Skeletal muscle tissue (tissue), 4 donors: Measurements from ENCODE around the gene DUSP6. TPM values are rescaled to one million over a fixed set of nuclear protein-coding genes. Genes with fewer than 3 reads are reported as not detected.

ENCODE experiments used
- H3K27ac ChIP-seq: one replicate; pipeline ENCODE4 v1.7.0; 2013; ENCODE audit warnings: mild to moderate bottlenecking, low read depth, low read length, inconsistent platforms
- H3K27me3 ChIP-seq, 3 donors: one replicate each; pipeline ENCODE4 v1.7.0; 2013; ENCODE audit warnings: low read length in 3 of 3; ENCODE audit not compliant: control insufficient read depth in 3 of 3, insufficient read depth in 3 of 3
- H3K36me3 ChIP-seq, 3 donors: one replicate each; pipeline ENCODE4 v1.7.0; 2013; ENCODE audit warnings: low read length in 3 of 3; ENCODE audit not compliant: control insufficient read depth in 3 of 3, insufficient read depth in 3 of 3
- H3K4me1 ChIP-seq, 3 donors: one replicate each; pipeline ENCODE4 v1.7.0; 2013; ENCODE audit warnings: low read length in 3 of 3, mild to moderate bottlenecking in 3 of 3; ENCODE audit not compliant: control insufficient read depth in 3 of 3, insufficient read depth in 3 of 3
- H3K4me3 ChIP-seq, 3 donors: one replicate each; pipeline ENCODE4 v1.7.0; 2013; ENCODE audit warnings: low read length in 3 of 3
- H3K9ac ChIP-seq, 3 donors: one replicate each; pipeline ENCODE4 v1.7.0; 2013; ENCODE audit warnings: low read length in 3 of 3, mild to moderate bottlenecking in 3 of 3, moderate library complexity in 2 of 3, low read depth in 1 of 3
- H3K9me3 ChIP-seq, 3 donors: one replicate each; pipeline ENCODE4 v1.7.0; 2013; ENCODE audit warnings: low read length in 3 of 3; ENCODE audit not compliant: control insufficient read depth in 3 of 3
- total RNA-seq: library from RNA; depleted of rRNA; stranded (reverse); fragments of >200 nt; gene quantifications from one replicate; pipeline ENCODE4 v1.2.3, GENCODE V29; 2014
- donor health status: Osteomylitis.

Gene DUSP6
- total RNA-seq, 1 donor from 2014 or later, result 44.9 TPM

- Histone ChIP-seq H3K4me3 (no peak overlapping the region), H3K27ac (no peak overlapping the region), H3K36me3 (peaks cover 0 to 3% (median 0%) of the 10 kb centered on the region in 3 donors), H3K27me3 (peaks cover 0 to 4% (median 2%) of the 10 kb centered on the region in 3 donors), H3K9me3 (no peaks in the 10 kb centered on the region), H3K9ac (no peak overlapping the region), H3K4me1 (peaks cover 0 to 7% (median 0%) of the 10 kb centered on the region in 3 donors)
Measured at GRCh38 chr12:89363582-89363981, 11.3 kb upstream of the DUSP6 start.

- Histone ChIP-seq H3K9ac (no peak overlapping the region), H3K27ac (no peak overlapping the region), H3K4me1 (peaks cover 0 to 7% (median 0%) of the 10 kb centered on the region in 3 donors), H3K9me3 (no peaks in the 10 kb centered on the region), H3K36me3 (peaks cover 0 to 3% (median 0%) of the 10 kb centered on the region in 3 donors), H3K27me3 (peaks cover 0 to 4% (median 4%) of the 10 kb centered on the region in 3 donors), H3K4me3 (no peak overlapping the region)
Measured at GRCh38 chr12:89363084-89363483, 10.8 kb upstream of the DUSP6 start.

- H3K9ac ChIP-seq, result no peak overlapping the region
- H3K27ac ChIP-seq, result no peak overlapping the region
- peaks cover 0 to 3% (median 0%) of the 10 kb centered on the region in 3 donors for H3K36me3 ChIP-seq
- H3K4me1 ChIP-seq, result peaks cover 4 to 12% (median 5%) of the 10 kb centered on the region in 3 donors
- peaks cover 9 to 31% (median 31%) of the 10 kb centered on the region in 3 donors for H3K27me3 ChIP-seq
- H3K9me3 ChIP-seq, result no peaks in the 10 kb centered on the region
- H3K4me3 ChIP-seq, result no peak overlapping the region
Measured at GRCh38 chr12:89359615-89360014, 7.3 kb upstream of the DUSP6 start.

- Histone ChIP-seq H3K9ac (no peak overlapping the region), H3K27ac (no peak overlapping the region), H3K27me3 (peaks cover 11 to 39% (median 38%) of the 10 kb centered on the region in 3 donors), H3K4me1 (peaks cover 9 to 19% (median 9%) of the 10 kb centered on the region in 3 donors), H3K9me3 (no peaks in the 10 kb centered on the region), H3K4me3 (no peak overlapping the region), H3K36me3 (peaks cover 0 to 3% (median 0%) of the 10 kb centered on the region in 3 donors)
Measured at GRCh38 chr12:89358805-89359204, 6.5 kb upstream of the DUSP6 start.

- Histone ChIP-seq H3K27ac (no peak overlapping the region), H3K4me3 (no peak overlapping the region), H3K9ac (no peak overlapping the region), H3K9me3 (no peaks in the 10 kb centered on the region), H3K4me1 (peaks cover 14 to 27% (median 21%) of the 10 kb centered on the region in 3 donors), H3K36me3 (peaks cover 0 to 3% (median 0%) of the 10 kb centered on the region in 3 donors), H3K27me3 (peaks cover 13 to 53% (median 45%) of the 10 kb centered on the region in 3 donors)
Measured at GRCh38 chr12:89357297-89357730, 5.0 kb upstream of the DUSP6 start.

- H3K4me1 ChIP-seq, result peaks cover 23 to 36% (median 27%) of the 10 kb centered on the region in 3 donors
- peaks cover 19 to 65% (median 55%) of the 10 kb centered on the region in 3 donors for H3K27me3 ChIP-seq
- H3K36me3 ChIP-seq, result peaks cover 0 to 3% (median 0%) of the 10 kb centered on the region in 3 donors
- no peak overlapping the region for H3K27ac ChIP-seq
- no peak overlapping the region for H3K9ac ChIP-seq
- H3K9me3 ChIP-seq, result no peaks in the 10 kb centered on the region
- H3K4me3 ChIP-seq, result no peak overlapping the region
Measured at GRCh38 chr12:89356069-89356665, 3.9 kb upstream of the DUSP6 start.

GRCh38 chr12:89355243-89356068 is 3.2 kb upstream of the DUSP6 start:
- Histone ChIP-seq H3K27ac (no peak overlapping the region), H3K27me3 (peaks cover 26 to 72% (median 62%) of the 10 kb centered on the region in 3 donors), H3K9me3 (no peaks in the 10 kb centered on the region), H3K4me3 (peak overlapping the region in 2 of 3 donors; percentile 71 to 91), H3K9ac (no peak overlapping the region), H3K4me1 (peaks cover 27 to 40% (median 29%) of the 10 kb centered on the region in 3 donors), H3K36me3 (peaks cover 0 to 3% (median 0%) of the 10 kb centered on the region in 3 donors)

GRCh38 chr12:89354612-89355067 is 2.3 kb upstream of the DUSP6 start:
- peak overlapping the region; percentile 88 for H3K27ac ChIP-seq
- peaks cover 32 to 78% (median 69%) of the 10 kb centered on the region in 3 donors for H3K27me3 ChIP-seq

GRCh38 chr12:89353823-89354611 is 1.7 kb upstream of the DUSP6 start:
- H3K4me3 ChIP-seq, result peak overlapping the region; percentile 71 to 91 (median 87)
- peak overlapping the region; percentile 88 for H3K27ac ChIP-seq
- peaks cover 0 to 1% (median 0%) of the 10 kb centered on the region in 3 donors for H3K36me3 ChIP-seq
- H3K9me3 ChIP-seq, result no peaks in the 10 kb centered on the region
- H3K9ac ChIP-seq, result peak overlapping the region; percentile 70 to 83 (median 71)
- H3K27me3 ChIP-seq, result peaks cover 38 to 81% (median 73%) of the 10 kb centered on the region in 3 donors
- H3K4me1 ChIP-seq, result peaks cover 29 to 47% (median 34%) of the 10 kb centered on the region in 3 donors

More at GRCh38 chr12:89354612-89355067, 2.3 kb upstream of the DUSP6 start:
- no peaks in the 10 kb centered on the region for H3K9me3 ChIP-seq
- peaks cover 0 to 2% (median 0%) of the 10 kb centered on the region in 3 donors for H3K36me3 ChIP-seq
- H3K4me1 ChIP-seq, result peaks cover 27 to 43% (median 29%) of the 10 kb centered on the region in 3 donors
- H3K9ac ChIP-seq, result peak overlapping the region; percentile 70 to 83 (median 71)
- H3K4me3 ChIP-seq, result peak overlapping the region; percentile 71 to 91 (median 87)
